Fibroblast of villous mesenchyme (primary cell): ENCODE data around the gene HSD17B8. TPM values are rescaled to one million over a fixed set of nuclear protein-coding genes. Genes with fewer than 3 reads are reported as not detected.

Experiments used
- DNase-seq: peaks from one replicate; pipeline ENCODE4 v3.0.0-alpha.2; 2010; ENCODE audit warnings: low read depth
- H3K4me3 ChIP-seq: 2 replicates; pipeline ENCODE4 v1.5.1; 2011; ENCODE audit warnings: low read depth, mild to moderate bottlenecking, low read length
- CTCF ChIP-seq: IDR thresholded peaks from 2 replicates; pipeline ENCODE4 v1.5.1; 2012; ENCODE audit warnings: low read depth, mild to moderate bottlenecking, low read length; ENCODE audit not compliant: insufficient read depth
- total RNA-seq: library from RNA; depleted of rRNA; stranded (reverse); fragments of >200 nt; gene quantifications from 2 replicates; pipeline ENCODE4 v1.2.3, GENCODE V29; 2012

The HSD17B8 gene
- total RNA-seq, 1 donor, result 4.7 TPM

GRCh38 chr6:33171016-33171879 lies 33.2 kb upstream of the HSD17B8 start:
- TF ChIP-seq CTCF, result no peak
- DNase-seq, result no peak
- no peak overlapping the region for H3K4me3 ChIP-seq

- no peak for DNase-seq
- no peak overlapping the region for H3K4me3 ChIP-seq
- no peak for TF ChIP-seq CTCF
Observed at GRCh38 chr6:33171880-33172687, 32.4 kb upstream of the HSD17B8 start.

GRCh38 chr6:33172688-33173534 lies 31.5 kb upstream of the HSD17B8 start:
- peak; percentile 31 for DNase-seq
- no peak overlapping the region for H3K4me3 ChIP-seq
- TF ChIP-seq CTCF, result peak; percentile 75

- no peak for TF ChIP-seq CTCF
- no peak overlapping the region for H3K4me3 ChIP-seq
- no peak for DNase-seq
Observed at GRCh38 chr6:33173535-33174180, 30.8 kb upstream of the HSD17B8 start.

GRCh38 chr6:33174784-33175183 lies 29.7 kb upstream of the HSD17B8 start:
- TF ChIP-seq CTCF, result no peak
- no peak overlapping the region for H3K4me3 ChIP-seq
- no peak for DNase-seq
